Activated CD4-positive, alpha-beta T cell treated with anti-CD3 and anti-CD28 coated beads, Interleukin-2, amount 50 U/mL, for 1 hour (primary cell): ENCODE results near the gene CCDC74A.
"Not testable (repeated sequence)": the region's sequence is repeated elsewhere in the genome, so short reads cannot be mapped to it uniquely, and the experiment has no call there.

ENCODE experiments used
- DNase-seq: peaks from one replicate; pipeline ENCODE4 v3.0.0-alpha.2; 2020

Gene CCDC74A

GRCh38 chr2:131503587-131503986 lies 24.1 kb upstream of the CCDC74A start:
- not testable (repeated sequence) for DNase-seq

DNA sequence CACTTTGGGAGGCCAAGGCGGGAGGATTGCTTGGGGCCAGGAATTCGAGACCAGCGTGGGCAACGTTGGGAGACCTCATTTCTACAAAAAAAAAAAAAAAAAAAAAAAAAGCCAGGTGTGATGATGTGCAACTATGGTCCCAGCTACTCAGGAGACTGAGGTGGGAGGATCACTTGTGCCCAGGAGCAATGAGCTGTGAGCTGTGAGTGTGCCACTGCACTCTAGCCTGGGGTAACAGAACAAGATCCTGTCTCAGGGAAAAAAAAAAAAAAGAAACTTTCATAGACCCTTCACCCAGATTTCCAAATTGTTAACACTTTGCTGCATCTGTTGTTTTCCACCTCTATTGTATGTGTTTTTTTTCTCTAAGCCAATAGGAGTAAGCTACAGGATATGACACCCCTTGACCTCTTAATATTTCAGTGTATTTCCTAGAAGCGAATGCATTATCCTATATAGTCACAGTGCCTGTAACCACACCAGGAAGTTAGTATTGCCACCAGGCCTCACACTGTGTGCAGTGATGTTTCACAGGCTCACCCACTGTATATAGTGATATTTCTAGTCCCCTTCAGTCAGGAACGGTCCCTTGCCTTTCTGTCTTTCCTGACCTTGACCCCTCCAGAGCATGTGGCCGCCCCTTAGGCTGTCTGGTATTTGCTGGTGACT lies 23.5 kb upstream of the CCDC74A start:
- DNase-seq: not testable (repeated sequence)

GRCh38 chr2:131509615-131510014 lies 18.1 kb upstream of the CCDC74A start:
- no peak for DNase-seq

GRCh38 chr2:131511291-131511968 lies 16.3 kb upstream of the CCDC74A start:
- DNase-seq: not testable (repeated sequence)

GRCh38 chr2:131511969-131512870 lies 15.5 kb upstream of the CCDC74A start:
- DNase-seq: not testable (repeated sequence)

GRCh38 chr2:131514408-131515166 lies 13.1 kb upstream of the CCDC74A start:
- DNase-seq: not testable (repeated sequence)

GRCh38 chr2:131515235-131515634 lies 12.5 kb upstream of the CCDC74A start:
- DNase-seq: not testable (repeated sequence)

DNA sequence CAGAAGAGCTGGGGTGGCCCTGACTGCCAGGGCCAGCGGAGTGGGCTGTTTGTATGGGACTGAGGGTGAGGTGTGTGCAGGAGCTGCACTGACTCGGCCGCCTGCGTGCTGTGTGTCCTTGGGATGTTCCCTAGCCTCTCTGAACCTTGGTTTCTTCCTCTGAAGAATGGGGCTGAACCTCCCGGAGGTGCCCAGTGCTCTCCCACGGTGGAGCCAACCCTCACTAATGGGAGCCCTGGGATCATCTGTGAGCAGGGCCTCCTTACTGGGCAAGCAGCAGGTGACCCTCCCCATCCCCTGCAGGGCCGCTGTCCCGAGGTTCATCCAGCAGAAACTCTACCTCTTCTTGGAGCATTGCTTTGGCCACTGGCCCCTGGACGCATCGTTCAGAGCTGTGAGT lies 11.7 kb upstream of the CCDC74A start:
- no peak for DNase-seq

DNA sequence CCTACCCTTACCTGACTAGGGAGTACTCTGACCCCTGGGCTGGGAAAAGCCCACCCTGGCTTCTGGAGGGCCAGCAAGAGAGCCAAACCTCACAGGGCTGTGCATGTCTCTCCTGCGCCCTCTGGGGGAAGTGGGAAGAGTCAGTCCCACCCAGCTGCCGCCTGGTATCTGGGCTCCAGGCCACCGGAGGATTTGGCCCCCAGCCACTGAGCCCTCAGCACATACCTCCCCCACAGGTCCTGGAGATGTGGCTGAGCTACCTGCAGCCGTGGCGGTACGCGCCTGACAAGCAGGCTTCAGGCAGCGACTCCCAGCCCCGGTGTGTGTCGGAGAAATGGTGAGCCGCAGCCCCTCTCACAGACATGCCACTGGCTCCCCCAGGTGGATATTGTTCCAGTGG lies 11.1 kb upstream of the CCDC74A start:
- not testable (repeated sequence) for DNase-seq

GRCh38 chr2:131517106-131517831 lies 10.4 kb upstream of the CCDC74A start:
- no peak for DNase-seq

DNA sequence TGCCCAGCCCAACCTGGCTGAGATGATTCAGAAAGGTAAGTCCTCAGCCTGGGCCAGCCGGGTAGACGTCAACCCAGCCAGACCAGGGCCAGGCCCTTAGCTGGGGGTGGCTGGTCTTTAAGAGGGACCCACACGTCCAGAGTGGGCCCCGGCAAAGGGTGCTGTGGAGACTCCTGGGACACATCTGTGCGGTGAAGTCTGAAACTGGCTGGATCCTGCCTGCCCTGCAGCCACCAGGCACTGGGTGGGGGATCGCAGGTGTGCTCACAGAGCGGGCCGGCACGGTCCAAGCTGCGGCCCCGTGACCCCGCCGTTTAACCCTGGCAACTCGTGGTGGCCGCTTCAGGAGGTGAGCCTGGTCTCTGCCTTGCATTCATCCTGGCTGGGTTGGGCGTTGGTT lies 9.8 kb upstream of the CCDC74A start:
- DNase-seq: not testable (repeated sequence)

GRCh38 chr2:131518531-131518930 lies 9.2 kb upstream of the CCDC74A start:
- DNase-seq: not testable (repeated sequence)

DNA sequence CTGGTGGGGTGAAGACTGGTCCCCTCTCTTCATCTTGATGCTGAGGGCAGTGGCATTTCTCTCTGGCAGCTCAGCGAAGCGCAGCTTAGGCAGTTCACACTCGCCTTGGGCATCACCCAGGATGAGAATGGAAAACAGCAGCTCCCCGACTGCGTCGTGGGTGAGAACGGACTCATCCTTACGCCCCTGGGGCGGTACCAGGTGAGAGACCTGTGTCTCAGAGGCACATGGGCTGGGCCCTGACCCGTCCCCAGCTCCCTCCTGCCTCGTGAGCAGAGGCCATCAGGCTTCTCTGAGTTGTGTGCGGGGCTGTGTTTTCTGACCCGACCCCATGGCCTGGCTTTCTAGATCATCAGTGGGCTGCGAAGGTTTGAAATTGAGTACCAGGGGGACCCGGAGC lies 8.2 kb upstream of the CCDC74A start:
- no peak for DNase-seq

- DNase-seq: not testable (repeated sequence)
Measured at GRCh38 chr2:131519871-131520470, 7.7 kb upstream of the CCDC74A start.

- DNase-seq: no peak
Measured at GRCh38 chr2:131520526-131520925, 7.2 kb upstream of the CCDC74A start.

GRCh38 chr2:131521524-131521923 lies 6.2 kb upstream of the CCDC74A start:
- not testable (repeated sequence) for DNase-seq

DNA sequence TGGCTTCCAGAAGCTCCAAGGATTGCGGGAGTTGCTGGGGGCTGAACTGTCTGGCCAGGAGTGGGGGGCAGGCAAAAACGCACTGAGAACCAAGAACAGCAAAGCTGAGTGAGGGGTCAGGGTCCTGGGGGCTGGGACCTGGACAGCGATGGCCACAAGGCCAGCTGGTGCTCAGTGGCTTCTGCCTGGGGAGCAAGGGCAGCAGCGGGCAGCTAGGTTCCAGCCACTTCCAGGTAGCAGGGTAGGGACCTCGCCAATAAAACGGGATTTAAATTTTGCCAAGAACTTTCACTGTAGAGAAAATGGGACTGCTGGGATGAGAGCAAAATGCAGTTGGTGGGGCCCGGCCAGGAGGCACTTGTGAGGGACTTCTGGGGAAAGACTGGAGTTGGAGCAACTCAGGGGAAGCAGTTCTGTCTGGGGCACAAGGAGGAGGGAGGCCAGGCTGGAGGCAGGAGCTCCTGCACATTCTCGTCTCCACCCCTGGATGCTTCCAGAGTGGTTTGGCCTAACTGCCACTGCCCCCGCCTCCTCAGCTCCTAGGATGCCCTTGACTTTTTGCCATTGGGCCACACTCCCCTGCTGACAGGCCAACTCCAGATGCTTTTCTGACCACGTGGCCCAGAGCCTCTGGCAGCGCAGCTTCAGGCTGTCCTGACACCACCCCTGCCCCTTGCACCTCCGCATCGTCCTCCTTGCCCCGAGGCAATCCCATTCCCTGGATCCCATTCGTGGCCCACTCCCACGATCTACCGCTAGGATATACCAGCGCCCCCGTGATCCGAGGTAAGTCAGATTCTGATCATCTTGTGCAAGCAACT lies 5.5 kb upstream of the CCDC74A start:
- DNase-seq: no peak

DNA sequence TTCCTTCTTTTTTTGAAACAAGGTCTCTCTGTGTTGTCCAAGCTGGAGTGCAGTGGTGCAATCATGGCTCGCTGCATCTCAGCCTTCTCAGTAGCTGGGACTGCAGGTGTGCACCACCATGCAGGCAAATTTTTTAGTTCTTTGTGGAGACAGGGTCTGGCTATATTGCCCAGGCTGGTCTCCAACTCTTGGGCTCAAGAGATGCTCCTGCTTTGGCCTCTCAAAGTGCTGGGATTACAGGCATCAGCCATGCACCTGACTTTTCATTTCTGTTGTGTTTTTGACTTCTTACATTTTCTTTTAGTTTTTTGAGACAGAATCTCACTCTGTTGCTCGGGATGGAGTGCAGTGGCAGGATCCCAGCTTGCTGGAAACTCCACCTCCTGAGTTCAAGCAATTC lies 2.4 kb upstream of the CCDC74A start:
- not testable (repeated sequence) for DNase-seq

DNA sequence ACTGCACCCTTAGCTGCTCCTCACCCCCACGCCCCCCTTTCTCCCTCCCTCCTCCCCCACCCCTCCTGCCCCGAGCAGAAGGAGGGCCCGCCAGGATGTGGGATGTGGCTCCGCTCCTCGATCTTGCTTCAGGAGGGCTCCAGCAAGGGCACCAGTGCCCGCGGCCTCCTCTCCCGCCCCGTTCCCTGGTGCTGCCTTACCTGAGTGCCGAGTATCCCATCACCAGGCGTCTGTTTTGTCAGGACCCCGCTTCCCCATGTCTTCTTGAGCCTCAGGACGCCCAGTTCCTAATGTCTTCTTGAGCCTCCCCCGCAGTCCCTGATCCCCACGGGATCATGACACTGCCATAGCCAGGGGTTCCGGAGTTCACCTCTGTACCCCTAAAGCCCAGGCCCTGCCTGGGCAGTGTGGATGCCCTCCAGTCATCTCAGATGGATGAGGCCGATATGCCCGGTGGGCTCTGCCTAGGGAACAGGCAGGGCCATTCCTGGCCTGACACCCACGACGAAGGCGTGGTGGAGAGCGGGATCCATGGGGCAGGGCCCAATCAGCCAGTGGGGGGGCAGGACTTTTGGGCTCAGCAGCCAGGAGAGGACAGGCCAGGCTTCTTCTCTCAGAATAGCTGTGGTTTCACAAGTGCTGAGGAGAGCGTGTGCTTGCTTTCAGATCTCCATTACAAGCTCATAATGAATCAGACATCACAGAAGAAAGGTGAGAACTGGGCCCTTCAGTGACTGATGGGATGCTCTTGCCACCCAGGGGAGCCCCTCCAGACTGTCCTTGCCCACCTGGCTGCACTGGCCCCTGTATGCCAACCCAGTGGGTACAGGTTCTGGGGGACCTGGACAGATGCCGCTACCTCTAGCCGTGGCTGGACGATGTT lies 1.5 kb downstream of the CCDC74A start:
- not testable (repeated sequence) for DNase-seq
